GM18517 (cell line): Measurements from ENCODE around the gene SLIT1.

Source experiments
- ATAC-seq: cut with Tn5 transposase; IDR thresholded peaks from one replicate; pipeline ENCODE4 v1.9.1; 2021; ENCODE audit warnings: mild to moderate bottlenecking, moderate library complexity; ENCODE audit not compliant: unreplicated experiment

Gene SLIT1

DNA sequence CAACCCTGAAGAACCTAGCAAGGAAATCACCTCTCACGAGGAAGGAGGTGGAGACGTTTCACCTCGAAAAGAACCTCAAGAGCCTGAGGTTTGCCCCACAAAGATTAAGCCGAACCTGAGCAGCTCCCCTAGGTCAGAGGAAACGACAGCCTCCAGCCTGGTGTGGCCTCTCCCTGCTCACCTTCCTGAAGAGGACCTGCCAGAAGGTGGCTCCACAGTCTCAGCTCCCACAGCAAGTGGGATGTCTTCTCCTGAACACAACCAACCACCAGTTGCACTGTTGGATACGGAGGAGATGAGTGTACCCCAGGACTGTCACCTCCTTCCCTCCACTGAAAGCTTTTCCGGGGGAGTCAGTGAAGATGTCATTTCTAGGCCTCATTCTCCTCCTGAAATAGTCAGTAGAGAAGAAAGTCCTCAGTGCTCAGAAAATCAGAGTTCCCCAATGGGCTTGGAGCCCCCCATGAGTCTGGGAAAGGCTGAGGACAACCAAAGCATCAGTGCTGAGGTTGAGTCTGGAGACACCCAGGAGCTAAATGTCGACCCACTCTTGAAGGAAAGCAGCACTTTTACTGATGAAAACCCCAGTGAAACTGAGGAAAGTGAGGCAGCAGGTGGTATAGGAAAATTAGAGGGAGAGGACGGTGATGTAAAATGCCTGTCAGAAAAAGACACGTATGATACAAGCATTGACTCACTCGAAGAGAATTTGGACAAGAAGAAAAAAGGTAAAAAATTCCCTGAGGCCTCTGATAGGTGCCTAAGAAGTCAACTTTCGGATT, 203.4 kb downstream of the SLIT1 start:
- ATAC-seq = no peak

DNA sequence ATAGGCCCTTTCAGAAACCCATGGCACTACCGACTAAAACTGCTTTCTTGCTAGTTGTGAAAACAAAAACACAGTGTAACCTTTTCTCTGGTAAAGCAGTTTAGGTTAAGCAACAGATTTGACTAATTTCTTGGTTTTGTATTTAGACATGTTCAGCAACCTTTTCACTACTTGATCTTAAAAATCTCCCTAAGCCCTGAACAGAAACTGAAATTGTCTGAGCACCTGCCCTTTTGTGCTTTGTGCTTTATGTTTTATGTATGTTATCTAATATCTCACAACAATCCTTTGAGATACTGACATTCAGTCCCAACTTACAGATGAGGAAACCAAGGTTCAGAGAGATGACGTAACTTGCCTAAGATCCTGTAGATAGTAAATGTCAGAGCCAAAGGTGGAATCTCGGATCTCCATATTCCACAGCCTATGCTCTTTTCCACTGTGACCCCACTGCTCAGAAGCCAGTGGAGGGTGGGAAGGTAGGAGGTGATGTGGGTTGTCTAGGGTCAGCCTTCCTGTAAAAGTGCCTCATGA, 207.1 kb downstream of the SLIT1 start:
- peak; percentile 85 for ATAC-seq

DNA sequence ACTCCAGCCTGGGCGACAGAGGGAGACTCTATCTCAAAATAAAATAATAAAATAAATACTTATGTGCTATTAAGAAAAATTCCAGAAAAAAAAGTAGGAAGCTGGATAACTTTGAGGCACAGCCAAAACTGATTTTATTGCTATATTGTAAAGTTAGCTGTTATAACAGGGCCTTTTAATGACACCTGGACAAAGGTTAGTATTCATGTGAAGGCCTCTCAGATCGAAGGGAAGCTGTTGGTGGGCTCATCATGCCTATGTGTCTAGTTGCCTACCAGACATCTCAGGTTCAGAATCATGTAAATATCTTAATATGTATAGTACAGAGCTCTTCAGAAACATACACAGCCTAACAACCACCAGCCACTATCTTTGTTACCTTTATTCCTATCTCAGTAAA, 210.6 kb downstream of the SLIT1 start:
- no peak for ATAC-seq

DNA sequence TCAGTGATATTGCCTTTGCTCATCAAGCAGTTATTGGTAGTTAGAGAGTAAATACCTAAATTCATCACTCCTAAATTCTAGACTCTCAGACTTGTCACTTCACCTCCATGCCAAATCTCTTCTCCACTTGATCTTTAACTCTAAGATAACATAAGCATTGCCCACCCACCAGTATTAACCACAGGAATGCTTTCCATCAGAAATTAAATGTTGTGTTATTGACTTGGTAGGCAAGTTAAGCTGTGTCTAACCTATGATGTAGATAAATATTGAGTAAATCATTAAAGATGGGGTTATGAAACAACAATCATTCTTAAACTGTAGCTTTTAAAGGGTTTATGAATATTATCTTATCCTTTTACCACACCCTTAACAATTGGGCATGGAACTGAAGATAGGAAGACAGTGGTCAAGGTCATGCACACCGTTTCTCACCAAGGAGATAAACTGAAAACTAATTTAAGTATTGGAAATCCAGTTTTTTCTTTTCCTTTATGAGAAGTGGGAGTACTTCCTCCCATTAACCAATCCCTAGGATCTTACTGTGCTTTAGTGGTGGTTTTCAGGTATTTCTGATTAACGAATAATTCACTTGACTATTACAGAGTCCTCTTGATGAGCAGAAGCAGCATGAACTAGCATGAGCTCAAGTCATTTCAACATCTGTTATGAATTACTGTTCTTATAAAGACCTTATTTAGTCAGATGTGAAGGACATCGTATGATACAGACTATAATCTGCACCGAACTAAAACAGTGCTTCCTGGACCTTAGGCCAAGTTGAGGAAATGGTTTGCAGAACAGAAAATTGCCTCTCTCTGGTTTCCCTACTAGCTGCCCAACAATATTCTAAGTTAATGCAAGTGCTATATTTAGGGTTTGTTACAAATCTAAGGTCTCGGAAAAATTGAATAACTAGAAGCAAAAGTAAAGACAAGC, 211.7 kb downstream of the SLIT1 start:
- no peak for ATAC-seq

DNA sequence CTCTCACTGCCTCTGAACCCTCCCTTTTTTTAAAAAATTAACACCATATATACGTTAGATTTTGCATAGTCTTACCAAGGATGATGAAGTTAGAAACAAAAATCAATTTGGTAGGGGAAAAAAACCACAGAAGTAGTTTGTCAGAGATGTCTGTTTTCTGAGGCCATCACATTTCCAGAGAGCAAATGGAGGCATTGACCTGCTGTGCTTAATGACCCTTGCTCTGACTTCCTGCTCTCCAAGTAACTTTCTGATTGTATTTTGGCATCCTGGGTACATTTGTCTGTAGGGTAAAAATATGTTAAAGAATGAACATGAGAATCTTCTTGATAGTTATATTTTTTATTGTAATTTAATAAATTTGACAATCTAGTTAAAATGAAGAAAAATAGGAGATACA, 213.5 kb downstream of the SLIT1 start:
- ATAC-seq = no peak

DNA sequence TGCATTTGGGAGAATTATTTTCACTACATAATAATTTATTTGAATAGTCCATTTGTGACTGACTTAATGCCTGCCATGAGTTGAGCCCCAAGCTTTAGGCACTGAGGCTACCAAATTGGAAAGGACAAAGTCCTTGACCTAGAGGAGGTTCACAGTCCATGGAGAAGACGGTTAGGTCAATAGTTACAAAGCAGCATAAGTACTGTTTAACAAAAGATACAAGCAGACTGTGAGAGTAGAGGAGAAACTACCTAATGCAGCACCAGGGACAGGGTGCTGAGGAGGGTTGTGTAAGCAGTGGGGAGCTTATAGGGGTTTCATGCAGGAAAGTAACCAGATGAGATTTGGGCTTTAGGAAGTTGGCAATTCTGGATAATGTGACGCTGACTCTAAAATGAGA, 214.4 kb downstream of the SLIT1 start:
- ATAC-seq = no peak

DNA sequence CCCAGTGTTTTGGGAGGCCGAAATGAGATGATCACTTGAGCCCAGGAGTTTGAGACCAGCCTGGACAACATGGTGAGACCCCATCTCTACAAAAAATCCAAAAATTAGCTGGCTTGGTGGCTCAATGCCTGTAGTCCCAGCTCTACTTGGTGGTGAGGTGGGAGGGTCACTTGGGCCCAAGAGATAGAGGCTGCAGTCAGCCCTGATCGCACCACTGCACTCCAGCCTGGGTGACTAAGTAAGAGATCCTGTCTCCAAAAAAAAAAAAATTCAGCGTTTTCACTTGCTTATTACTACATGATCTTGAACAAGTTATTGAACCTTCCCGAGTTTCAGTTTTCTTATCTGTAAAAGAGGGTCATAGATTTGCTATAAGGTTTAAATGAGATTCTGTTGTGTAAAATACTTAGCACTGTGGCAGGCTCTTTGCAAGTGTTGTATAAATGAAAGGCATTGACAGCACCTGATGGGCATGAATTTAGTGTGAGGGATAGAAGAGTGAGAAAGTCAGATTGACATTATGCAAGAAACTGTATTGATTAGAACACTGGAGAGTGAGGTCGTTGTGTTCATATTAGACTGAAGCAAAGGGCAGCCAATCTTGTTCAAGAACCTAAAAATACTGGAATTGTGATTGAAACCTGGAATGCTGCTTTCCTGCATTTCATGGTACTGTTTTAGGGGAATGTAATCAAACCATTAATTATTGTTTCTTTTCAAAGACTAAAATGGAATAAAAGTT, 216.9 kb downstream of the SLIT1 start:
- no peak for ATAC-seq

DNA sequence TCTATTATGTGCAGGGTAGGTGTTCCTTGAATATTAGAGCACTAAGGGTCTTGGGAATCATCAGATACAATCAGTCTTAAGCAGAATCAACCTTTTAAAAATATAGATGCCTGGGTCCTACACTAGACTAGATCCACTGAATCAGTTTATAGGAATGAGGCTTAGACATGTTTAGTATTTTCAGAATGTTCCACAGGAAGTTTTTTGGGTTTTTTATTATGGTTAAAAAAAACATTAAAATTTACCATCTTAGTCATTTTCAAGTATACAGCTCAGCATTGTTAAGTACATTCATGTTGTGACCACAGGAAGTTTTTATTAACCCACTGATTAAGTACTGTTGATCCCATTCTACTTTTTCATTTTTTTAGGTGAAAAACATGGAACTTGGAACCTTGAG, 217.9 kb downstream of the SLIT1 start:
- no peak for ATAC-seq

DNA sequence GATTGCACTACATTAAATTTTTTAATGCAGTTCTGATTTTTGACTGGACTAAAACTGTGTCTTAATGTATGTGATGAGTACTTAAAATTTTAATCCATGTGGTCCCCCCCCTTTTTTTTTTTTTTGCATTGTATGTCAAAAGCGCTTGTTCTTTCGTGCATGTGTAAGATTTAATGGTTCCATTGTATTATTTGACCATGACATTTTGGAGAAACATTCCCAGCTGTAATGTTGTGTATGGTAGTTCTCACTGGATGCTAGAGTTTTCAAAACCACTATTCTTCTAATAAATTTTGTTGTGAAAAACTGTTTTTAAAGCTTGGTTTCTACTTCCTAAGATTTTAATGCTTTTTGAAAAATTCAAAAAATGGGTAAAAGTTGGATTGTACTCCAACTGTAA, 221.6 kb downstream of the SLIT1 start:
- no peak for ATAC-seq

DNA sequence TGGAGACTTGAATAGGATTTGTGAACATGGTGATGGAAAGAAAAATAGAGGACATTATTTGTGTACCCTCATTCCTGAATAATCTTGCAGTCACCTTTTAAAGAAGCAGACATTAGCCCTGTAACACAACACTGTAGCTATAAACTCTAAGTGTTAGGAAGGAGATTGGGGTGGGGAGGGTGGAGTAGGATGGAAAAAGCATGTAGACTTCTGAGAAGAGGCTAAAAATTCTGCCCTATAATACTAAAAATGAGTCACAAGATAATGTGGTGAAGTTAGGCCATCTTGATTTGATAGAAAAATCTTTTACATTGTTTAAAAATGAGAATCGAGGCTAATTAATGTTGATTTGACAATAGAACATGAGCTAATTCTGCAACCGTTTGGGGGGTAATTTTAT, 224.9 kb downstream of the SLIT1 start:
- no peak for ATAC-seq

DNA sequence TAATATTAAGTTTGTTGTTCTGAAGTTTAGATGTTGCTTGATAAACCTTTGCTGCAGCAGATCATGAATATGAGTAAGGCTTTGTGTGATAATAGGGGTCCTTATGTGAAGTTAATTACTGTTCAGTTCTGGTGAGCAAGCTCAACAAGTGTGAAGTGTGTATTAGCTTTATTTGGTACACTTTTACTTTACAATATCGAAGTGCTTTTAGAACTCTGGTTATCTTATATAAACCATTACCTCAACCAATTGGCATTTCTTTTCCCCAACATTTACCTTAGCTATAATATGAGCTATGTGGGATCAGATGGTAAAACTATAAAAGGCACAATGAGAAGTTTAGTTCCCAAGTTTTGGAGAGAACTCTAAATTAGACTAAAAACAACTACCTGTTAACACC, 226.0 kb downstream of the SLIT1 start:
- ATAC-seq = no peak

DNA sequence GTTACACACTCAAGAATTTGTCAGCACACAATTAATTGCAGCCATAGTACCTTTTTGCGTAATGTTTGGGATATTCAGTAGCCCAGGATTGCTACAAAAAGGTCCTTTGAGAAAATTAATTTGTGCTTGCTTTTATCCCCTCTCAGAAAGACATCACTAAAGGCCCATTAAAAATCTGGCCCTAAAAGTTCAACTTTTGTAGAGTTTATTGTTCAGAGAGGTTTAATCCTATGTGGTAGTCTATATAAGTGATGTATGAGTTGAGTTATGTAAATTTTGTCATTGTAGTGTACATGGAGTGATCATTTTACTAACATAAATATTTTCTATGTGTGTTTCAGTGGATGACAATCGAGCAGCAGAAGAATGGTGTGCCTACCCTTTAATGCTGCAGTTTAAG, 227.7 kb downstream of the SLIT1 start:
- ATAC-seq = no peak

DNA sequence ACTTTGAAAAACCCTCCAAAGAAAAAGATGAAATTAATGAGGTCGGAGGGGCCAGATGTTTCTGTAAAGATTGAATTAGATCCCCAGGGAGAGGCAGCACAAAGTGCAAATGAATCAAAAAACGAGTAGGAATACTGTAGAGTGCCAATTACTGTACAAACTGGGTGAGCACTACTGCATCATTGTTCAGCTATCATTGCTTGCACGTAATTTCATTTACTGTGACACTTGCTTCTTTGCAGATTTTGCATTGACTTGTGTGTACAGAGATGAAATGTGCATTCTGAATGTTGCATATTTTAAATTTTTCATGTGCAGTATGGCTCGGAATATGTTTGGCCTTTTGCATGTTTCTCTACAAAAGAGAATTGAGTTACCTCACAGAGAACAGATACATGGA, 230.0 kb downstream of the SLIT1 start:
- ATAC-seq = no peak

DNA sequence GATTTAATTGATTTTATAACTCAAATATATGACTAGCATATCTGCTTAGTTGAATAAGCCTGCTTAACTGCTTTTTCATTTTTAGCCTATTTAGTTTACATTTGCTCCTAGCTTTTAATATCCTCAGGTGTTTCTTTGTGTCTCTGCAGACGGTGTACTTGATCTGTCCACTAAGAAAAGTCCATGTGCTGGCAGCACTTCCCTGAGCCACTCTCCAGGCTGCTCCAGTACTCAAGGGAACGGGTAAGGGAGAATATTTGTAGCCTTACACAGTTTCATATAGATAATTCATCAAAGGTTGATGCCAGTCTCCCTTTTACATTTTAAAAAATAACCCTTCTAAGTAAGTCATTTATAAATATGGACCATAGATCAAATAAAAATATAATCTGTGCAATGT, 233.8 kb downstream of the SLIT1 start:
- no peak for ATAC-seq

DNA sequence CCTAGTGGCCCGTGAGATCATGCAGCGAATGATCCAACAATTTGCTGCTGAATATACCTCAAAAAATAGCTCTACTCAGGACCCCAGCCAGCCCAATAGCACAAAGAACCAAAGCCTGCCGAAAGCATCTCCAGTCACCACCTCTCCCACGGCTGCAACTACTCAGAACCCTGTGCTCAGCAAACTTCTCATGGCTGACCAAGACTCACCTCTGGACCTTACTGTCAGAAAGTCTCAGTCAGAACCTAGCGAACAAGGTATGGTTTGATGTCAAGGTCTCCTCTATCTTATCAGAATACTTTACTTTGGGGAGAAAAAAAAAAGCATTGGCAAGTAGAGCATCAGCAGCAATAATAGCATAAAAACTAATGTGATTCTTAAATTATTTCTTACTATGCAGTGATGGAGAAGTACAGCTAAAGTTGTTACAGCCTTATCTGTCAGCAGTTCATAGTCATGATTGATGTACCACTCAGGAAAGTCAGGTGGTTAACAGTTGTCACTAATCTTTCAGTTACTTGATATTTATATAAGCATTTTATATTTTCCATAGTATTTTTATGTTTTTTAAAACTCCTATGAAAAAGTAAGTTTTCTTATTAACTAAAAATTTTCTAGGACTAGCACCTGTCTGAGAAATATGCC, 236.6 kb downstream of the SLIT1 start:
- no peak for ATAC-seq
